Lower lobe of right lung (tissue), 2 donors: ENCODE results near the gene NBAS. TPM values are rescaled to one million over a fixed set of nuclear protein-coding genes. Genes with fewer than 3 reads are reported as not detected.

ENCODE experiments used
- ATAC-seq, 2 donors: fragments of 200-7000 bp; cut with Tn5 transposase; one replicate each; pipeline ENCODE4 v1.9.1; 2020 to 2022; ENCODE audit warnings: mild to moderate bottlenecking in 2 of 2, moderate library complexity in 2 of 2
- DNase-seq: peaks from one replicate; pipeline ENCODE4 v3.0.0-alpha.2; 2020
- H3K27ac ChIP-seq: fragments of 200-600 bp; one replicate; pipeline ENCODE4 v1.8.0; 2022
- H3K27me3 ChIP-seq: fragments of 200-600 bp; one replicate; pipeline ENCODE4 v1.8.0; 2022; ENCODE audit warnings: low read depth
- H3K36me3 ChIP-seq: fragments of 200-600 bp; one replicate; pipeline ENCODE4 v1.8.0; 2022; ENCODE audit warnings: mild to moderate bottlenecking
- H3K4me1 ChIP-seq: fragments of 200-600 bp; one replicate; pipeline ENCODE4 v1.8.0; 2022
- H3K4me3 ChIP-seq: fragments of 200-600 bp; one replicate; pipeline ENCODE4 v1.8.0; 2022; ENCODE audit warnings: mild to moderate bottlenecking
- H3K9me3 ChIP-seq: fragments of 200-600 bp; one replicate; pipeline ENCODE4 v1.8.0; 2022
- CTCF ChIP-seq: fragments of 200-600 bp; IDR thresholded peaks from one replicate; pipeline ENCODE4 v1.8.0; 2022; ENCODE audit warnings: antibody characterized with exemption, mild to moderate bottlenecking
- intact Hi-C: fragments of 100-400 bp; cut with DNase I; formaldehyde crosslinking; loops from one replicate; pipeline ENCODE4 v1.11.0; 2022
- total RNA-seq: library from RNA; stranded (reverse); fragmentation: NEBNext Ultra II Directional; extraction: Animal tissue kit (Norgen Biotek cat#: 25700); gene quantifications from one replicate; pipeline ENCODE4 v1.2.1, GENCODE V29; 2021
- donor health status: DM: no; HTN: yes; CAD: no; lungs with severe emphysema.

Gene NBAS
- total RNA-seq, 1 donor from 2014 or later: 42.4 TPM

GRCh38 chr2:15170070-15170775 lies 390.9 kb downstream of the NBAS start:
- DNase-seq: no peak
- no peak for TF ChIP-seq CTCF
- intact Hi-C loops: no loop called here
- Histone ChIP-seq H3K36me3 (peaks cover 6% of the 10 kb centered on the region), H3K4me1 (no peaks in the 10 kb centered on the region), H3K9me3 (no peaks in the 10 kb centered on the region), H3K27me3 (no peaks in the 10 kb centered on the region), H3K27ac (peak overlapping the region; percentile 74), H3K4me3 (no peak overlapping the region)
- peak in 1 of 2 donors; percentile 7 for ATAC-seq

GRCh38 chr2:15169326-15170069 lies 391.6 kb downstream of the NBAS start:
- H3K9me3 ChIP-seq: no peaks in the 10 kb centered on the region
- H3K36me3 ChIP-seq: peaks cover 6% of the 10 kb centered on the region
- no peaks in the 10 kb centered on the region for H3K27me3 ChIP-seq
- DNase-seq (no peak), ATAC-seq (peak; percentile 62 to 70)
- TF ChIP-seq CTCF: no peak
- H3K27ac ChIP-seq: peak overlapping the region; percentile 74
- no peak overlapping the region for H3K4me3 ChIP-seq
- no peaks in the 10 kb centered on the region for H3K4me1 ChIP-seq
- intact Hi-C loops: no loop called here

GRCh38 chr2:15168116-15168515 lies 393.0 kb downstream of the NBAS start:
- ATAC-seq: no peak

GRCh38 chr2:15166878-15167277 lies 394.3 kb downstream of the NBAS start:
- no peak overlapping the region for H3K27ac ChIP-seq
- no peak for TF ChIP-seq CTCF
- no peak overlapping the region for H3K4me3 ChIP-seq
- H3K9me3 ChIP-seq: no peaks in the 10 kb centered on the region
- no peaks in the 10 kb centered on the region for H3K27me3 ChIP-seq
- ATAC-seq: no peak
- no peak for DNase-seq
- no peaks in the 10 kb centered on the region for H3K4me1 ChIP-seq
- H3K36me3 ChIP-seq: peaks cover 6% of the 10 kb centered on the region
- intact Hi-C loops: no loop called here

More at GRCh38 chr2:15168116-15168515, 393.0 kb downstream of the NBAS start:
- intact Hi-C loops: no loop called here
- no peak for TF ChIP-seq CTCF
- H3K4me3 ChIP-seq: no peak overlapping the region
- no peaks in the 10 kb centered on the region for H3K27me3 ChIP-seq
- no peak overlapping the region for H3K27ac ChIP-seq
- H3K36me3 ChIP-seq: peaks cover 6% of the 10 kb centered on the region
- H3K4me1 ChIP-seq: no peaks in the 10 kb centered on the region
- no peaks in the 10 kb centered on the region for H3K9me3 ChIP-seq
- no peak for DNase-seq

GRCh38 chr2:15163326-15163725 lies 397.8 kb downstream of the NBAS start:
- DNase-seq (no peak), ATAC-seq (no peak)
- H3K27me3 ChIP-seq: no peaks in the 10 kb centered on the region
- H3K36me3 ChIP-seq: peaks cover 6% of the 10 kb centered on the region
- no peak for TF ChIP-seq CTCF
- no peaks in the 10 kb centered on the region for H3K4me1 ChIP-seq
- H3K9me3 ChIP-seq: no peaks in the 10 kb centered on the region
- intact Hi-C loops: no loop called here
- H3K4me3 ChIP-seq: no peak overlapping the region
- H3K27ac ChIP-seq: no peak overlapping the region
